ENCODE data around the gene HOXA7.

Gene HOXA7

GRCh38 chr7:27130540-27131389 is 25.7 kb downstream of the HOXA7 start, which contains the start of gene HOXA4:
HOXA4 (minus strand) TSS chr7:27130757; CDS start chr7:27130733, 24 bp downstream.
- peak; percentile 46 for DNase-seq

- DNase-seq, result no peak
Measured at GRCh38 chr7:27129729-27130539, 26.5 kb downstream of the HOXA7 start.

GRCh38 chr7:27128776-27129728 is 27.4 kb downstream of the HOXA7 start:
- DNase-seq, result no peak

GRCh38 chr7:27128034-27128433 is 28.4 kb downstream of the HOXA7 start:
- DNase-seq, result peak; percentile 26

- no peak for DNase-seq
Measured at GRCh38 chr7:27126596-27127327, 29.7 kb downstream of the HOXA7 start.

GRCh38 chr7:27125986-27126394 is 30.5 kb downstream of the HOXA7 start:
- no peak for DNase-seq

- no peak for DNase-seq
Measured at GRCh38 chr7:27124902-27125689, 31.4 kb downstream of the HOXA7 start.

- no peak for DNase-seq
Measured at GRCh38 chr7:27124096-27124901, 32.2 kb downstream of the HOXA7 start.

GRCh38 chr7:27123477-27124053 is 32.9 kb downstream of the HOXA7 start:
- DNase-seq, result no peak

GRCh38 chr7:27123007-27123476 is 33.4 kb downstream of the HOXA7 start:
- no peak for DNase-seq

GRCh38 chr7:27122077-27122910 is 34.2 kb downstream of the HOXA7 start:
- DNase-seq, result no peak

GRCh38 chr7:27121684-27122076 is 34.8 kb downstream of the HOXA7 start:
- no peak for DNase-seq

- DNase-seq, result no peak
Measured at GRCh38 chr7:27119412-27119911, 37.0 kb downstream of the HOXA7 start.

- DNase-seq, result no peak
Measured at GRCh38 chr7:27118580-27118979, 37.9 kb downstream of the HOXA7 start.

- no peak for DNase-seq
Measured at GRCh38 chr7:27117887-27118491, 38.5 kb downstream of the HOXA7 start.

- no peak for DNase-seq
Measured at GRCh38 chr7:27116962-27117886, 39.3 kb downstream of the HOXA7 start.
